Esophagus squamous epithelium (tissue), 5 donors: ENCODE data around the gene RADIL. TPM values are rescaled to one million over a fixed set of nuclear protein-coding genes. Genes with fewer than 3 reads are reported as not detected.

Experiments used
- DNase-seq: peaks from one replicate; lab custom pipeline; 2025; lab: John Stamatoyannopoulos, UW
- H3K27ac ChIP-seq, 4 donors: fragments of 200-600 bp; sonication (generic); one replicate each; pipeline ENCODE4 v1.5.1; 2016 to 2019; ENCODE audit warnings: mild to moderate bottlenecking in 1 of 4
- H3K27me3 ChIP-seq, 4 donors: fragments of 200-600 bp; sonication (generic); 1 replicate in 3 of 4; 2 replicates in 1 of 4; pipeline versions ENCODE4 v1.5.1 to v1.6.0; 2017 to 2021; ENCODE audit warnings: antibody characterized with exemption in 1 of 4
- H3K36me3 ChIP-seq, 3 donors: fragments of 200-600 bp; sonication (generic); one replicate each; pipeline ENCODE4 v1.5.1; 2016 to 2019
- H3K4me1 ChIP-seq, 3 donors: fragments of 200-600 bp; sonication (generic); one replicate each; pipeline ENCODE4 v1.5.1; 2017 to 2019
- H3K4me3 ChIP-seq, 4 donors: fragments of 200-600 bp; sonication (generic); 1 replicate in 3 of 4; 2 replicates in 1 of 4; pipeline ENCODE4 v1.5.1; 2016 to 2019; ENCODE audit warnings: mild to moderate bottlenecking in 2 of 4, moderate library complexity in 1 of 4
- H3K9me3 ChIP-seq, 3 donors: fragments of 200-600 bp; sonication (generic); one replicate each; pipeline ENCODE4 v1.5.1; 2016 to 2019
- CTCF ChIP-seq, 6 experiments: fragments of 450-650 bp in 4 of 6; fragments of 200-600 bp in 2 of 6; sonication (generic) in 2 of 6; IDR thresholded peaks; one replicate each; pipeline ENCODE4 v1.5.1; 2016 to 2019; ENCODE audit warnings: antibody characterized with exemption in 6 of 6, mild to moderate bottlenecking in 4 of 6, moderate library complexity in 4 of 6
- POLR2A ChIP-seq, 4 donors: fragments of 450-650 bp; IDR thresholded peaks; one replicate each; pipeline ENCODE4 v1.6.1; 2017; ENCODE audit warnings: antibody characterized with exemption in 4 of 4, mild to moderate bottlenecking in 4 of 4, moderate library complexity in 3 of 4
- WGBS, 2 donors: methylation state at CpG; one replicate each; pipeline ENCODE4 v1.1.5; 2018; 5-methylcytosine and 5-hydroxymethylcytosine counted together
- intact Hi-C: fragments of 100-400 bp; cut with DNase I; formaldehyde crosslinking; loops from one replicate; pipeline ENCODE4 v1.15.0; 2022
- total RNA-seq, 4 donors: library from RNA; depleted of rRNA; stranded (reverse); fragments of >200 nt; gene quantifications; one replicate each; pipeline ENCODE4 v1.1.0, GENCODE V29; 2016
- donor health status: DM: yes; HTN: yes; CAD: no.

Gene RADIL
- total RNA-seq, 4 donors from 2014 or later, result 0.35 to 3.1 (median 1.8) TPM; not detected in 1

DNA sequence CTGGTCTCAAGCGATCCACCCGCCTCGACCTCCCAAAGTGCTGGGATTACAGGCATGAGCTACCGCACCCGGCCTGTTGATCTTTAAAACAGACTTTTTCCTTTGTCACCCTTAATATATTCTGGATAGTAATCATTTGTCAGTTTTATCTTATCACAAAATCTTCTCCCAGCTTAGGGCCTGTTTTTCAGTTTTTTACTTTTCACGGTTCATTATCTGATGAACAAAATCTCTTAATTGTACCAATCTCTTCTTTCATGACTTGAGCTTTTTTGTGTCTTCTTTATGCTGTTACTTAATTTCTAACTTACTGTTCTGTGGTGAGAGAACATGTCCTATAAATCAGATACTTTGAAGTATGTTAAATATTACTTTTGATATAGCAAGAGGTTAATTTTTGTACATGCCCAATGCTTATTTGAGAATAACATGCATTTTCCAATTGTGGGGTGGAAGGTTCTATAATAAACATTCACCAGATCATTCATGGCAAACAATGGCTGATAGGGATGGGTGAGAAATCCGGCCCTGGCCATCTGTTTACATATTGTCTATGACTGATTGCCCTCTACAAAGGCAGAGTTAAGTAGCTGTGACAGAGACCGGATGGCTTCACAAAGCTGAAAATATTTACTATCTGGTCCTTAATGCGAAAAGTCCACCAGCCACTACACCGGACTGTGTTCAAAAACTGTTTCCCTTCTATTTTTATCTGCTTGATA lies 27.0 kb downstream of the RADIL start:
- 69 to 72% methylated on average over 10 of the region's 10 CpGs for WGBS, 2 donors
- no peak for DNase-seq
- Histone ChIP-seq H3K27ac (no peak overlapping the region), H3K4me1 (no peaks in the 10 kb centered on the region), H3K27me3 (peaks cover 0 to 12% (median 0%) of the 10 kb centered on the region in 4 donors), H3K9me3 (peaks cover 0 to 7% (median 0%) of the 10 kb centered on the region in 3 donors), H3K4me3 (no peak overlapping the region), H3K36me3 (no peaks in the 10 kb centered on the region)
- TF ChIP-seq CTCF (IDR thresholded peaks at IDR 0.05), result no peak
- TF ChIP-seq POLR2A (IDR thresholded peaks at IDR 0.05), result no peak
- intact Hi-C loops, result no loop called here

- Histone ChIP-seq H3K27ac (no peak overlapping the region), H3K27me3 (no peaks in the 10 kb centered on the region), H3K4me1 (no peaks in the 10 kb centered on the region), H3K4me3 (no peak overlapping the region), H3K36me3 (no peaks in the 10 kb centered on the region), H3K9me3 (peaks cover 0 to 7% (median 0%) of the 10 kb centered on the region in 3 donors)
- WGBS, 2 donors, result 63 to 85% methylated on average over 5 to 6 of the region's 6 CpGs
- intact Hi-C loops, result no loop called here
- TF ChIP-seq POLR2A (IDR thresholded peaks at IDR 0.05), result no peak
- TF ChIP-seq CTCF (IDR thresholded peaks at IDR 0.05), result no peak
- DNase-seq, result no peak
These were observed 28.6 kb downstream of the RADIL start for GRCh38 chr7:4854916-4855315.

GRCh38 chr7:4851459-4852422 lies 31.8 kb downstream of the RADIL start:
- no peak for DNase-seq
- H3K4me1 ChIP-seq, result no peaks in the 10 kb centered on the region
- no peaks in the 10 kb centered on the region for H3K27me3 ChIP-seq
- peaks cover 0 to 7% (median 0%) of the 10 kb centered on the region in 3 donors for H3K9me3 ChIP-seq
- intact Hi-C loops, result no loop called here
- no peak overlapping the region for H3K27ac ChIP-seq
- no peaks in the 10 kb centered on the region for H3K36me3 ChIP-seq
- 68 to 76% methylated on average over 6 of the region's 6 CpGs for WGBS, 2 donors
- TF ChIP-seq CTCF (IDR thresholded peaks at IDR 0.05) (no peak), POLR2A (IDR thresholded peaks at IDR 0.05) (no peak)
- no peak overlapping the region for H3K4me3 ChIP-seq

DNA sequence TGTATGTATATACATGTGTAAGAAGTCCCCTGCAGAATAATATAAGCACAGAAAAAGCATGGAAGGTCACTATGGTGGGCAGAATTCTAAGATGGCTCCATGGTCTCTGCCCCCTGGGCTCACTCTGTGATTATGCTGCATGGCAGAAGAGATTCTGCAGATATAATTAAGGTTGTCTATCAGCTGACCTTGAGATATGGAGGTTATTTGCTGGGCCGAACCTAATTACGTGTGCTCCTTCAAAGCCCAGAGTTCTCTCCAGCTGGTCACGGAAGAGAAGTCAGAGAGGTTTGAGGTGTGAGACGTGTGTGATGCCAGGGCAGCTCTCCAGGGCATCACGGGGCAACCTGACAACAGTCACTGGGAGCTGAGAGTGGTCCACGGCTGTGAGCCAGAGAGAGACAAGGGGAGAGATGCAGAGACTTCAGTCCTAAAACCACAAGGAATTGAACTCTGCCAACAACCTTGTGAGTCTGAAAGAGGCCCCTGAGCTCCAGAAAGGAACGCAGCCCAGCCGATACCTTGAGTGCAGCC lies 33.2 kb downstream of the RADIL start:
- TF ChIP-seq POLR2A (IDR thresholded peaks at IDR 0.05) (no peak), CTCF (IDR thresholded peaks at IDR 0.05) (no peak)
- H3K27me3 ChIP-seq, result peaks cover 0 to 10% (median 0%) of the 10 kb centered on the region in 4 donors
- no peak for DNase-seq
- H3K4me3 ChIP-seq, result no peak overlapping the region
- no peaks in the 10 kb centered on the region for H3K36me3 ChIP-seq
- intact Hi-C loops, result no loop called here
- peaks cover 0 to 7% (median 0%) of the 10 kb centered on the region in 3 donors for H3K9me3 ChIP-seq
- WGBS, 2 donors, result 92 to 96% methylated on average over 6 to 8 of the region's 8 CpGs
- no peak overlapping the region for H3K27ac ChIP-seq
- H3K4me1 ChIP-seq, result no peaks in the 10 kb centered on the region
